Mesenchymal stem cell (in vitro differentiated cells and primary cell): Measurements from ENCODE around the gene PRND.
A peak's percentile ranks its signal among the peaks of the same experiment; 100 is the strongest.

ENCODE experiments used
- DNase-seq: peaks from one replicate; pipeline ENCODE4 v3.0.0-alpha.2; 2013
- H2AFZ ChIP-seq: one replicate; pipeline ENCODE4 v1.6.1; 2013; ENCODE audit warnings: low read depth, mild to moderate bottlenecking, control low read depth, inconsistent platforms, low read length, moderate library complexity
- H2AK5ac ChIP-seq: 2 replicates; pipeline ENCODE4 v1.6.1; 2013; ENCODE audit warnings: low read length, moderate library complexity, mild to moderate bottlenecking, inconsistent platforms; ENCODE audit not compliant: severe bottlenecking
- H2BK120ac ChIP-seq: one replicate; pipeline ENCODE4 v1.6.1; 2013; ENCODE audit warnings: low read depth, mild to moderate bottlenecking, inconsistent platforms, low read length, moderate library complexity
- H2BK12ac ChIP-seq, 2 experiments: one replicate each; pipeline ENCODE4 v1.6.1; 2013; ENCODE audit warnings: inconsistent platforms in 2 of 2, low read length in 2 of 2, mild to moderate bottlenecking in 2 of 2, moderate library complexity in 2 of 2, control low read depth in 1 of 2
- H2BK15ac ChIP-seq: one replicate; pipeline ENCODE4 v1.6.1; 2013; ENCODE audit warnings: mild to moderate bottlenecking, low read depth, inconsistent platforms; ENCODE audit not compliant: poor library complexity, severe bottlenecking
- H2BK5ac ChIP-seq: 2 replicates; pipeline ENCODE4 v1.6.1; 2013; ENCODE audit warnings: low read depth, mild to moderate bottlenecking, low read length, control low read depth, inconsistent platforms; ENCODE audit not compliant: poor library complexity, severe bottlenecking
- H3K14ac ChIP-seq, 2 experiments: one replicate each; pipeline ENCODE4 v1.6.1; 2013; ENCODE audit warnings: inconsistent platforms in 2 of 2, low read length in 2 of 2, control low read depth in 1 of 2, mild to moderate bottlenecking in 1 of 2, moderate library complexity in 1 of 2
- H3K18ac ChIP-seq, 2 experiments: one replicate each; pipeline ENCODE4 v1.6.1; 2013; ENCODE audit warnings: inconsistent platforms in 2 of 2, low read length in 2 of 2, control low read depth in 1 of 2, low read depth in 1 of 2, mild to moderate bottlenecking in 1 of 2
- H3K23ac ChIP-seq, 2 experiments: one replicate each; pipeline ENCODE4 v1.6.1; 2013; ENCODE audit warnings: inconsistent platforms in 2 of 2, low read length in 2 of 2, mild to moderate bottlenecking in 2 of 2, moderate library complexity in 2 of 2, control low read depth in 1 of 2
- H3K27ac ChIP-seq: 2 replicates; pipeline ENCODE4 v1.5.1; 2013; ENCODE audit warnings: mild to moderate bottlenecking, moderate library complexity, low read length, control low read depth, inconsistent platforms; ENCODE audit not compliant: poor library complexity, severe bottlenecking
- H3K27me3 ChIP-seq, 2 experiments: 2 replicates each; pipeline versions ENCODE4 v1.6.1 to v1.7.0; 2013; ENCODE audit warnings: low read length in 2 of 2, mild to moderate bottlenecking in 2 of 2, moderate library complexity in 2 of 2, control low read depth in 1 of 2, inconsistent platforms in 1 of 2; ENCODE audit not compliant: control insufficient read depth in 1 of 2, insufficient read depth in 1 of 2
- H3K36me3 ChIP-seq, 2 experiments: 2 replicates each; pipeline versions ENCODE4 v1.6.1 to v1.7.0; 2013; ENCODE audit warnings: low read length in 2 of 2, control low read depth in 1 of 2, inconsistent platforms in 1 of 2, low read depth in 1 of 2, mild to moderate bottlenecking in 1 of 2; ENCODE audit not compliant: insufficient read depth in 2 of 2, control insufficient read depth in 1 of 2
- H3K4ac ChIP-seq, 2 experiments: one replicate each; pipeline ENCODE4 v1.6.1; 2013; ENCODE audit warnings: inconsistent platforms in 2 of 2, low read length in 2 of 2, mild to moderate bottlenecking in 2 of 2, moderate library complexity in 2 of 2, control low read depth in 1 of 2, low read depth in 1 of 2
- H3K4me1 ChIP-seq: 2 replicates; pipeline ENCODE4 v1.6.1; 2013; ENCODE audit warnings: low read depth, low read length, control low read depth; ENCODE audit not compliant: control insufficient read depth, insufficient read depth
- H3K4me2 ChIP-seq: 2 replicates; pipeline ENCODE4 v1.6.1; 2013; ENCODE audit warnings: low read length, mild to moderate bottlenecking, inconsistent platforms; ENCODE audit not compliant: poor library complexity, severe bottlenecking
- H3K4me3 ChIP-seq, 2 experiments: 2 replicates each; pipeline versions ENCODE4 v1.5.1 to v1.7.0; 2013; ENCODE audit warnings: low read length in 2 of 2, mild to moderate bottlenecking in 2 of 2, control low read depth in 1 of 2, low read depth in 1 of 2; ENCODE audit not compliant: insufficient read depth in 1 of 2
- H3K79me1 ChIP-seq: replicated peaks from 2 replicates; pipeline ENCODE4 v1.6.1; 2013; ENCODE audit warnings: mild to moderate bottlenecking, control low read depth, low read length, inconsistent platforms; ENCODE audit not compliant: poor library complexity, severe bottlenecking
- H3K9ac ChIP-seq: 2 replicates; pipeline ENCODE4 v1.7.0; 2013; ENCODE audit warnings: mild to moderate bottlenecking, low read length, moderate library complexity
- H3K9me3 ChIP-seq: 2 replicates; pipeline ENCODE4 v1.7.0; 2013; ENCODE audit warnings: mild to moderate bottlenecking, low read length; ENCODE audit not compliant: control insufficient read depth
- H4K8ac ChIP-seq: one replicate; pipeline ENCODE4 v1.6.1; 2013; ENCODE audit warnings: inconsistent platforms, mild to moderate bottlenecking, low read length, moderate library complexity
- H4K91ac ChIP-seq: one replicate; pipeline ENCODE4 v1.6.1; 2013; ENCODE audit warnings: mild to moderate bottlenecking, low read length, inconsistent platforms
- whole genome bisulfite sequencing: methylation state at CpG from one replicate; pipeline ENCODE4 v1.1.7; 2013; ENCODE audit warnings: mixed read lengths; 5-methylcytosine and 5-hydroxymethylcytosine counted together

The PRND gene

DNA sequence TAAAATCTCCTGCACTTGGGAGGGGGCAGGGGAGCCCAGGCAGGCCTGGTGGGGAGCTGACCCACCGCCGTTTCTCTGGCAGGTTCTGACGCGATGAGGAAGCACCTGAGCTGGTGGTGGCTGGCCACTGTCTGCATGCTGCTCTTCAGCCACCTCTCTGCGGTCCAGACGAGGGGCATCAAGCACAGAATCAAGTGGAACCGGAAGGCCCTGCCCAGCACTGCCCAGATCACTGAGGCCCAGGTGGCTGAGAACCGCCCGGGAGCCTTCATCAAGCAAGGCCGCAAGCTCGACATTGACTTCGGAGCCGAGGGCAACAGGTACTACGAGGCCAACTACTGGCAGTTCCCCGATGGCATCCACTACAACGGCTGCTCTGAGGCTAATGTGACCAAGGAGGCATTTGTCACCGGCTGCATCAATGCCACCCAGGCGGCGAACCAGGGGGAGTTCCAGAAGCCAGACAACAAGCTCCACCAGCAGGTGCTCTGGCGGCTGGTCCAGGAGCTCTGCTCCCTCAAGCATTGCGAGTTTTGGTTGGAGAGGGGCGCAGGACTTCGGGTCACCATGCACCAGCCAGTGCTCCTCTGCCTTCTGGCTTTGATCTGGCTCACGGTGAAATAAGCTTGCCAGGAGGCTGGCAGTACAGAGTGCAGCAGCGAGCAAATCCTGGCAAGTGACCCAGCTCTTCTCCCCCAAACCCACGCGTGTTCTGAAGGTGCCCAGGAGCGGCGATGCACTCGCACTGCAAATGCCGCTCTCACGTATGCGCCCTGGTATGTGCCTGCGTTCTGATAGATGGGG is 3.0 kb downstream of the PRND start:
- Histone ChIP-seq H3K36me3 (no peaks in the 10 kb centered on the region), H2BK120ac (no peak overlapping the region), H3K79me1 (no peaks in the 10 kb centered on the region), H2AK5ac (no peak overlapping the region), H3K18ac (no peak overlapping the region), H4K91ac (peak overlapping the region; percentile 52), H2AFZ (no peak overlapping the region), H3K27me3 (peaks cover 0 to 23% of the 10 kb centered on the region in 2 experiments), H3K9me3 (no peaks in the 10 kb centered on the region), H4K8ac (no peak overlapping the region), H3K23ac (no peak overlapping the region), H3K4me2 (no peak overlapping the region), H3K27ac (no peak overlapping the region), H3K4me3 (no peak overlapping the region), H2BK15ac (no peak overlapping the region), H3K4ac (no peak overlapping the region), H3K9ac (no peak overlapping the region), H3K14ac (no peak overlapping the region), H2BK12ac (no peak overlapping the region), H3K4me1 (peaks cover 1% of the 10 kb centered on the region), H2BK5ac (no peak overlapping the region)
- WGBS, result 89% methylated on average over 34 of the region's 34 CpGs
- DNase-seq, result no peak

DNA sequence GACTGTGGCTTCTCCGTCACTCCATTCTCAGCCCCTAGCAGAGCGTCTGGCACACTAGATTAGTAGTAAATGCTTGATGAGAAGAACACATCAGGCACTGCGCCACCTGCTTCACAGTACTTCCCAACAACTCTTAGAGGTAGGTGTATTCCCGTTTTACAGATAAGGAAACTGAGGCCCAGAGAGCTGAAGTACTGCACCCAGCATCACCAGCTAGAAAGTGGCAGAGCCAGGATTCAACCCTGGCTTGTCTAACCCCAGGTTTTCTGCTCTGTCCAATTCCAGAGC is 3.5 kb downstream of the PRND start:
- WGBS, result 89% methylated on average over 4 of the region's 4 CpGs
- Histone ChIP-seq H3K18ac (no peak overlapping the region), H2BK12ac (no peak overlapping the region), H3K4me2 (no peak overlapping the region), H2BK120ac (no peak overlapping the region), H3K23ac (no peak overlapping the region), H3K14ac (no peak overlapping the region), H3K27ac (no peak overlapping the region), H3K79me1 (no peaks in the 10 kb centered on the region), H3K27me3 (peaks cover 0 to 27% of the 10 kb centered on the region in 2 experiments), H2AFZ (no peak overlapping the region), H3K36me3 (no peaks in the 10 kb centered on the region), H2AK5ac (no peak overlapping the region), H4K91ac (peak overlapping the region; percentile 52), H2BK5ac (no peak overlapping the region), H3K4me3 (no peak overlapping the region), H3K4ac (no peak overlapping the region), H2BK15ac (no peak overlapping the region), H3K9me3 (no peaks in the 10 kb centered on the region), H3K4me1 (peaks cover 1% of the 10 kb centered on the region), H3K9ac (no peak overlapping the region), H4K8ac (no peak overlapping the region)
- DNase-seq, result no peak

DNA sequence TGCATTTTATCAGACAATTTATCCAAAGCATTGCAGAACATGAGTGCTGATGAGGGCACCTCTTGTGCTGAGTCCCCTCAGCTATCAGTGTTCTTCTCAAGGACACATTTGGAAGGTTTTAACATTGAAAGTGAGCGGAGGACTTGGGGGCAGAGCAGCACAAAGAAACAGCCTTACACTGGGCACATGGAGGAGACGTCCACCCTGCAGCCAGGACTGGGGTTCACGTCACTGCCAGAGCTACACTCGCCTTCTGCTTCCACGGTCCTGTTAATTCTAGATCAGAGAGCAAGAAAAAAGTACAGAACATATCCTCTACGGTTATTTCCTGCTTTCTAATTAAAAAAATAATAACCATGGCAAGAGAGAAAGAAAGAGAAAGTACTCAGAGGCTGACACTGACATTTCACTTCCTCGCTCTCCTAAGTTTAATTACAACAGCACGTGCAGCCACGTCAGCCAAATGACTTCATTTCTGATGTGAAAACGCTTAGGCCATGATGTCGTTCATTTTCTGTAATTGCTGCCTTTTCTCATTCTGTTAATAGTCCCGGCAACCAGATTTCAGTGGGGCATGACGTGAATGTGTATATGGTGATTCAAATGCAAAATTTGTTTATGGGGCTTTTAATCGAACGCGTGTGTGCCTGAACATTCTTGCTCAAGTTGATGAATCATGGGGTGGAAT is 5.1 kb downstream of the PRND start:
- no peaks in the 10 kb centered on the region for H3K79me1 ChIP-seq
- H2BK120ac ChIP-seq, result no peak overlapping the region
- no peak overlapping the region for H2AK5ac ChIP-seq
- peaks cover 10 to 27% of the 10 kb centered on the region in 2 experiments for H3K27me3 ChIP-seq
- no peak overlapping the region for H3K4me2 ChIP-seq
- peak overlapping the region; percentile 69 for H3K9ac ChIP-seq
- H2BK15ac ChIP-seq, result no peak overlapping the region
- no peak overlapping the region for H4K8ac ChIP-seq
- no peak overlapping the region for H3K14ac ChIP-seq
- H3K4me3 ChIP-seq, result peak overlapping the region in 1 of 2 experiments; percentile 43
- H3K9me3 ChIP-seq, result no peaks in the 10 kb centered on the region
- no peak overlapping the region for H3K23ac ChIP-seq
- H3K27ac ChIP-seq, result no peak overlapping the region
- WGBS, result 69% methylated on average over 16 of the region's 16 CpGs
- H2BK12ac ChIP-seq, result no peak overlapping the region
- no peak overlapping the region for H2BK5ac ChIP-seq
- H3K18ac ChIP-seq, result no peak overlapping the region
- peak; percentile 62 for DNase-seq
- H3K4ac ChIP-seq, result no peak overlapping the region
- H4K91ac ChIP-seq, result no peak overlapping the region
- H3K4me1 ChIP-seq, result peaks cover 1% of the 10 kb centered on the region
- H2AFZ ChIP-seq, result no peak overlapping the region
- H3K36me3 ChIP-seq, result no peaks in the 10 kb centered on the region

DNA sequence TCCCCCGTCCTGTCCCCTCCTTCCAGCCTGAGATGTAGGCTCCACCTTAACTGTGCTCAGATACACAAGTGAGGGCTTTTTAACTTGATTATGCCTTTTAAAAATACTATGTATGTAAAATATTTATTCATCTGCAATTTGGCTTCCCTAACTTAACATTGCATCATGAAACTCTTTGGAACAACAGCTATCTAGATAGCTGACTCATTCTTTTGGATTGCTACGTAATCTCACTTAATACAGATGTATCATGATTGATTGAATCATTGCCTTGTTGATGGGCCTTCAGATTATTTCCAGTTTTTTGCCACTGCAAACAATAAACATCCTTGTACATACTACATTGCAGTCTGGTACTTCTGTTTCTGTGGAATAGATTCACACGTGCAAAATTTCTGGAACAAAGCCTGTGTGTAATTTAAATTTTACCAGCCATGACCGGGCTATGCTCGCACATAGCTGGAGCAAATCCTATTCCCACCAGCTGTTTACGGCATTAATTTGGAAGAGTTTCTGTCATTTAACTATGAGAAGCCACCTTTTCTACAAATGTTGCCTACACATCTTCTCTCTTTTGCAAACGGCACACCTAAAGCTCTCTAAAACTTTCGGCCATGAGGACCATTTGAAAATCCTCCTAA is 6.5 kb downstream of the PRND start:
- peak; percentile 2 for DNase-seq
- Histone ChIP-seq H2AK5ac (no peak overlapping the region), H4K91ac (no peak overlapping the region), H3K14ac (no peak overlapping the region), H3K27ac (no peak overlapping the region), H3K9me3 (no peaks in the 10 kb centered on the region), H3K36me3 (no peaks in the 10 kb centered on the region), H3K23ac (no peak overlapping the region), H3K4me1 (peaks cover 1% of the 10 kb centered on the region), H3K18ac (no peak overlapping the region), H3K9ac (no peak overlapping the region), H3K4me3 (no peak overlapping the region), H2AFZ (no peak overlapping the region), H2BK15ac (no peak overlapping the region), H2BK5ac (no peak overlapping the region), H3K4me2 (no peak overlapping the region), H4K8ac (no peak overlapping the region), H2BK120ac (no peak overlapping the region), H3K27me3 (peaks cover 19 to 24% of the 10 kb centered on the region in 2 experiments), H3K4ac (no peak overlapping the region), H2BK12ac (no peak overlapping the region), H3K79me1 (no peaks in the 10 kb centered on the region)
- 89% methylated on average over 8 of the region's 8 CpGs for WGBS
